GM19463 (cell line): ENCODE measurements around the gene HERC4.
A peak's percentile ranks its signal among the peaks of the same experiment; 100 is the strongest.
"Not testable (repeated sequence)": the region's sequence is repeated elsewhere in the genome, so short reads cannot be mapped to it uniquely, and the experiment has no call there.

Experiments used
- ATAC-seq: cut with Tn5 transposase; IDR thresholded peaks from one replicate; pipeline ENCODE4 v1.9.1; 2021; ENCODE audit warnings: mild to moderate bottlenecking, moderate library complexity; ENCODE audit not compliant: unreplicated experiment

Gene HERC4

GRCh38 chr10:68090586-68090985 is 15.5 kb upstream of the HERC4 start:
- no peak for ATAC-seq

DNA sequence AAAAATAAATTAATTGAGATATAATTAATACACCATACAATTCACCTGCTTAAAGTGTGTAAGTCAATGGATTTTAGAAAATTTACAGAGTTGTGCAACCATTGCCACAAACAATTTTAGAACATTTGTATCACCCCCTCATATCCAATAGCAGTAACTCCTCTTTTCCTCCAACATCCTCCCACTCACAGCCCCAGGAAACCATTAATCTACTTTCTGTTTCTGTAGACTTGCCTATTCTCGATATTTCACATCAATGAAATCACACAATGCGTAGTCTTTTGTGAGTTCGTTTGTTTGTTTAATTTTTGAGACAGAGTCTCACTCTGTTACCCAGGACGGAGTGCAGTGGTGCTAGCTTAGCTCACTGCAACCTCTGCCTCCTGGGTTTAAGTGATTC is 13.7 kb upstream of the HERC4 start:
- ATAC-seq, result peak; percentile 72

GRCh38 chr10:68087685-68088401 is 12.8 kb upstream of the HERC4 start:
- ATAC-seq, result no peak

DNA sequence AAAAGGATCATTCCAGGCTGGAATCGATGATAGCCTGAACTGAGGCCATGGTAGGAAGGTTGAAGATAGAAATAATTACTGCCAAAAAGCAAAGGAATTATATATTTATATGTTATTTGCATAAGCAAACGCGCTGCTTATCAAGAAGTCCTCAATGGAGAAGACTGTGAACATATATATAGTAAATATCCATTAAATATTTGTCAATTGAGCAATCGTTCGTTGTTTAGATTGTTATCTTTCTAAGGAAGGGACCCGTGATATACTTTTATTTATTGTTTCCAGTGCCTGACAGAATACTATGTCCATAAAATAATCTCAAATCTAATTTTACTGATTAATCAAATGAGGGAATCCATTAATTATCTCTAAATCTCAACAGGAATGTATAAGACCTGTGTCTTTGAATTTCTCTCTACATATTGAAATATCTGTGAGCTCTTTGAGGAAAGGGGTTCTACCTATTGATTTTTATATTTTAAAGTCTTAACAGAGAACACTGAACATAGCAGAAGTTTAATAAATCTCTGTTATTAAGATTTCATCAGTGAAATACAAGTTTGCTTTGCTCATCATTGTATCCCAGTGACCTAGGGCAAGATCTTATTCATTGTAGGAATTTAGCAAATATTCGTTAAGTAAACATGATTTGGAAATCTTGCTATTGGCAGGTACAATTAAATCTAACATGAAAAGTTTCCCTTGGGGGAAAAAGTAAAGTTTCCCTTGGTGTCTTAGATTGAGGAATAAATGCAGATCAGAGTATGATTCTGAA is 12.0 kb upstream of the HERC4 start:
- ATAC-seq, result no peak

GRCh38 chr10:68086011-68086410 is 10.9 kb upstream of the HERC4 start:
- ATAC-seq, result no peak

GRCh38 chr10:68084469-68084868 is 9.4 kb upstream of the HERC4 start:
- ATAC-seq, result no peak

GRCh38 chr10:68083953-68084352 is 8.9 kb upstream of the HERC4 start:
- no peak for ATAC-seq

- no peak for ATAC-seq
These were observed 7.8 kb upstream of the HERC4 start for GRCh38 chr10:68082872-68083271.

GRCh38 chr10:68081916-68082315 is 6.8 kb upstream of the HERC4 start:
- no peak for ATAC-seq

DNA sequence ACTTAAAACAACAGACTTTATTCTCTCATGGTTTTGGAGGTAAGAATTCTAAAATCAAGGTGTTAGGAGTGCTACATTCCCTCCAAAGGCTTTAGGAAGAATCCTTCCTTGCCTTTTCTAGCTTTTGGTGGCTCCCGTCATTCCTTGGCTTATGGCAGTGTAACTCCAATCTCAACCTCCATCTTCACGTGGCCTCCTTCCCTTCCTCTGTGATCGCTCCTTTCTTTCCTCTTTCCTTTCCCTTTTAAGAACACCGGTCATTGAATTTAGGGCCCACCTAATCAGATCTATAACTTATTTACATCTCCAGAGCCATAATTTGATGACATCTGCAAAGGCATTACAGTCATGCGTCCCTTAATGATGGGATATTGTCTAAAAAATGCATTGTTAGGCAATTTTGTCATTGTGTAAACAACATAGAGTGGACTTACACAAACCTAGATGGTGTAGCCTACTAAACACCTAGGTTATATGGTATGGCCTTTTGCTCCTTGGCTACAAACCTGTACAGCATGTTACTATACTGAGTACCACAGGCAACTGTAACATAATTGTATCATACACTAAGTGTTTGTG is 5.9 kb upstream of the HERC4 start:
- ATAC-seq, result no peak

DNA sequence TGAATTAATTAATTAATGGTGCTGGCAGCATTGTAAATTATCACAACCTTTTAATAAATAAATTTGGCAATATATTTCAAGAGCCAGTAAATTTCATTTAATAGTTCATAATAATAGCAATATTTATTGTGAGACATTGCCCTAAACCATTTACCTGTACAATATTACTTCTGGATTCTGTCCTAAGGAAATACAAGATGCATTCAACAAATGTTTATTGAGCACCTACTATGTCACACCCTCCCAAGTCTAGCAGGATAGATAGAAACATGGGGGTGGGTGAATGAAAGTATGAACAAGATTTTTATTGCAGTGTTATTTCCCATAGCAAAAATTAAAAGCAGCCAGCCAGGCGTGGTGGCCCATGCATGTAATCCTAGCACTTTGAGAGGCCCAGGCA is 4.4 kb upstream of the HERC4 start:
- no peak for ATAC-seq

GRCh38 chr10:68077026-68077425 is 1.9 kb upstream of the HERC4 start:
- no peak for ATAC-seq

GRCh38 chr10:68076081-68076480 is 998 bp upstream of the HERC4 start:
- not testable (repeated sequence) for ATAC-seq

- ATAC-seq, result no peak
These were observed 494 bp upstream of the HERC4 start for GRCh38 chr10:68075550-68076004.

DNA sequence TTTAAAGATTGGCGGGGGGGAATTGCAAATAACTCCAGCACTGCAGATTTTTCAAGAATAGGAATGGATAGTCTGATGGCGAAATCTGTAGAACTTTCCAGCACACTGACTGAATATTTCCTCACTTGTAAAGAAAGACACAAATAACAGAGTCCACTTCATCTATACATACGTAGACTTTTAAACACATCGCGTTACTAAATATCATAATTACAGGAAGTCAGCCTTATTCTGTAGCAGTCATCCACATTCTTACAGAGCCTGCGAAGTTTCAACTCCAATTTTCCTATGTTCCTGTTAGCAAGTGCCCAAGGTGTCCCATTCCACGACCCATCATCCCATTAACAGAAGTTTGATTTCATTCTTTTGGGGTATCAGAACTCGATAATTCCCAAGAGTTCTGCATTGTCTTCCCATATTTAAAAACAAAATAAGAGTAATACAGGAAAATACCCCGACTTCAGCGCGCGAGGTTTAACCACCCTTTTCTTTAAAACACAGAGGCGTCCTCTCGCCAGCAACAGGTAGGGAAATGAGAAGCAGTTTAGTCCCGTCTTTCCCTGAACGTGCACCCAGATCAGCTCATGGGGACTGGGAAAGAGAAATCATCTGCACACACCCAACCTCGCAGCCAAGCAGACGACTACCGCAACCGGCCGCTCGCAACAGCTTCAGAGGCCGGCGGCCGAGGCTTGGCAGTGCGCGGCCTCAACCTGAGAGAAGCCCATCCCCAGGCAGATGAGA is 880 bp downstream of the HERC4 start:
- no peak for ATAC-seq

GRCh38 chr10:68073631-68074030 is 1.5 kb downstream of the HERC4 start:
- no peak for ATAC-seq

DNA sequence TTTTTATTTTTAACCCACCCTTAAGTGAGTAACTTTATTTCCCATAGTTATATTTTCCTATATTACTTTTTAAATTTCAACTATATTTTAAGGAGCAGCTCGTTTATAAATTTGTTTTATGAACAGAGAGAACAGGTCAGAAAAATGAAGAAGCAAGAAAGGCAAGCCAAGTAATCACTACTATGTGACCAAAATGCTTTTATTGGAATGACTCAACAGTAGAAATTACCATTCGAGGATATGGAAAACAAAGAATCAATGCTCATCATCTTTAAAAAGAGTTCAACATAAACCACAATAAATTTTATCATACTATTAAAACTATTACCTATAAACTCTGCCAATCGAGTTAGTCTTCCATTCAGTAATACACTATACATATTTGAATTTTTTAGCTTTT is 7.6 kb downstream of the HERC4 start:
- no peak for ATAC-seq

- no peak for ATAC-seq
These were observed 8.1 kb downstream of the HERC4 start for GRCh38 chr10:68067029-68067428.

GRCh38 chr10:68053553-68053952 is 21.5 kb downstream of the HERC4 start:
- no peak for ATAC-seq

GRCh38 chr10:68052463-68052862 is 22.6 kb downstream of the HERC4 start:
- no peak for ATAC-seq
